Ascending aorta (tissue), 2 donors: ENCODE results near the gene CD274. TPM values are rescaled to one million over a fixed set of nuclear protein-coding genes. Genes with fewer than 3 reads are reported as not detected.
"Not testable (repeated sequence)": the region's sequence is repeated elsewhere in the genome, so short reads cannot be mapped to it uniquely, and the experiment has no call there.

Experiments used
- DNase-seq, 2 donors: peaks; one replicate each; pipeline ENCODE4 v3.0.0-alpha.2; 2019; ENCODE audit warnings: low spot score in 2 of 2
- H3K27ac ChIP-seq, 2 donors: fragments of 200-600 bp; sonication (generic); one replicate each; pipeline ENCODE4 v1.5.1; 2016 to 2017; ENCODE audit warnings: mild to moderate bottlenecking in 1 of 2
- H3K27me3 ChIP-seq: fragments of 200-600 bp; sonication (generic); one replicate; pipeline ENCODE4 v1.5.1; 2017
- H3K36me3 ChIP-seq, 2 donors: fragments of 200-600 bp; sonication (generic); one replicate each; pipeline ENCODE4 v1.5.1; 2016
- H3K4me1 ChIP-seq, 2 donors: fragments of 200-600 bp; sonication (generic); one replicate each; pipeline ENCODE4 v1.5.1; 2016 to 2017; ENCODE audit warnings: mild to moderate bottlenecking in 1 of 2
- H3K4me3 ChIP-seq, 2 donors: fragments of 200-600 bp; sonication (generic); one replicate each; pipeline ENCODE4 v1.5.1; 2016 to 2017; ENCODE audit warnings: mild to moderate bottlenecking in 1 of 2
- H3K9me3 ChIP-seq, 2 donors: fragments of 200-600 bp; sonication (generic); one replicate each; pipeline ENCODE4 v1.5.1; 2016
- CTCF ChIP-seq, 3 experiments: fragments of 200-600 bp in 2 of 3; fragments of 450-650 bp in 1 of 3; sonication (generic) in 2 of 3; IDR thresholded peaks; one replicate each; pipeline ENCODE4 v1.5.1; 2016 to 2019; ENCODE audit warnings: antibody characterized with exemption in 3 of 3, mild to moderate bottlenecking in 1 of 3, moderate library complexity in 1 of 3
- intact Hi-C: fragments of 100-400 bp; cut with DNase I; formaldehyde crosslinking; loops from one replicate; pipeline ENCODE4 v1.15.1; 2023
- total RNA-seq: library from RNA; depleted of rRNA; stranded (reverse); fragments of >200 nt; gene quantifications from one replicate; pipeline ENCODE4 v1.1.0, GENCODE V29; 2016

The CD274 gene
- total RNA-seq, 1 donor from 2014 or later: 23.8 TPM

- Histone ChIP-seq H3K9me3 (no peaks in the 10 kb centered on the region), H3K27me3 (no peaks in the 10 kb centered on the region), H3K36me3 (peaks cover 0 to 14% of the 10 kb centered on the region in 2 donors), H3K4me1 (no peaks in the 10 kb centered on the region), H3K27ac (no peak overlapping the region), H3K4me3 (no peak overlapping the region)
- no peak for TF ChIP-seq CTCF (IDR thresholded peaks at IDR 0.05)
- DNase-seq: no peak
- intact Hi-C loops: no loop called here
Observed at GRCh38 chr9:5466005-5466404, 15.7 kb downstream of the CD274 start.

GRCh38 chr9:5466766-5467165 lies 16.4 kb downstream of the CD274 start:
- H3K27ac ChIP-seq: no peak overlapping the region
- intact Hi-C loops: no loop called here
- no peak for TF ChIP-seq CTCF (IDR thresholded peaks at IDR 0.05)
- H3K36me3 ChIP-seq: peaks cover 0 to 14% of the 10 kb centered on the region in 2 donors
- H3K4me1 ChIP-seq: no peaks in the 10 kb centered on the region
- no peaks in the 10 kb centered on the region for H3K27me3 ChIP-seq
- no peaks in the 10 kb centered on the region for H3K9me3 ChIP-seq
- DNase-seq: no peak
- H3K4me3 ChIP-seq: no peak overlapping the region

GRCh38 chr9:5468850-5469249 lies 18.5 kb downstream of the CD274 start:
- no peaks in the 10 kb centered on the region for H3K27me3 ChIP-seq
- H3K9me3 ChIP-seq: no peaks in the 10 kb centered on the region
- TF ChIP-seq CTCF (IDR thresholded peaks at IDR 0.05): no peak
- H3K4me1 ChIP-seq: no peaks in the 10 kb centered on the region
- no peak overlapping the region for H3K27ac ChIP-seq
- H3K4me3 ChIP-seq: no peak overlapping the region
- no peak for DNase-seq
- intact Hi-C loops: no loop called here
- H3K36me3 ChIP-seq: peaks cover 0 to 5% of the 10 kb centered on the region in 2 donors

GRCh38 chr9:5470122-5470521 lies 19.8 kb downstream of the CD274 start:
- Histone ChIP-seq H3K36me3 (no peaks in the 10 kb centered on the region), H3K4me1 (no peaks in the 10 kb centered on the region), H3K9me3 (no peaks in the 10 kb centered on the region), H3K4me3 (no peak overlapping the region), H3K27me3 (no peaks in the 10 kb centered on the region), H3K27ac (no peak overlapping the region)
- no peak for TF ChIP-seq CTCF (IDR thresholded peaks at IDR 0.05)
- DNase-seq: no peak
- intact Hi-C loops: no loop called here

GRCh38 chr9:5470816-5471215 lies 20.5 kb downstream of the CD274 start:
- Histone ChIP-seq H3K27ac (no peak overlapping the region), H3K4me3 (no peak overlapping the region), H3K27me3 (no peaks in the 10 kb centered on the region), H3K36me3 (no peaks in the 10 kb centered on the region), H3K4me1 (no peaks in the 10 kb centered on the region), H3K9me3 (no peaks in the 10 kb centered on the region)
- intact Hi-C loops: no loop called here
- TF ChIP-seq CTCF (IDR thresholded peaks at IDR 0.05): no peak
- no peak for DNase-seq

GRCh38 chr9:5475611-5476010 lies 25.3 kb downstream of the CD274 start:
- intact Hi-C loops, H3K4me1 ChIP-seq, H3K9me3 ChIP-seq, H3K36me3 ChIP-seq, H3K27me3 ChIP-seq, DNase-seq, H3K4me3 ChIP-seq, H3K27ac ChIP-seq: not testable (repeated sequence)
